Measurements from ENCODE around the gene DNAJB5.

DNA sequence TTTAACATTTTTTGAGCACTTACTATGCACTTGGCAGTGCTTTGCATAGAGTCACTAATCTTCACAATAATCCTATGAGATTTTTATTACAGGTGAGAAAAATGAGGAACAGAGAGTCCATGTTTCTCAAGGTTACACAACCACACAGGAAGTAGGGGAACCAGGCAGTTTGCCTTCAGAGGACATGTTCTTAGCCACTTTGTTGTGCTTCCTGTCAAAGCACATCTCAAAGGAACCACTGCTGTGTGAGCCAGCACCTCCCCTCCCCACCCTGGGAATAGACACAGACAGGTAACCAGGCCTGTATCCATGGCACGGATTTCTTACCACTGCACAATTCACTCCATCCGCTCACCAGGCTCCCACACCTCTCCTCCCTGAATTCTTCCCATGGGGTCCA, 6.3 kb upstream of the DNAJB5 start:
- TF ChIP-seq, protein P1, sequence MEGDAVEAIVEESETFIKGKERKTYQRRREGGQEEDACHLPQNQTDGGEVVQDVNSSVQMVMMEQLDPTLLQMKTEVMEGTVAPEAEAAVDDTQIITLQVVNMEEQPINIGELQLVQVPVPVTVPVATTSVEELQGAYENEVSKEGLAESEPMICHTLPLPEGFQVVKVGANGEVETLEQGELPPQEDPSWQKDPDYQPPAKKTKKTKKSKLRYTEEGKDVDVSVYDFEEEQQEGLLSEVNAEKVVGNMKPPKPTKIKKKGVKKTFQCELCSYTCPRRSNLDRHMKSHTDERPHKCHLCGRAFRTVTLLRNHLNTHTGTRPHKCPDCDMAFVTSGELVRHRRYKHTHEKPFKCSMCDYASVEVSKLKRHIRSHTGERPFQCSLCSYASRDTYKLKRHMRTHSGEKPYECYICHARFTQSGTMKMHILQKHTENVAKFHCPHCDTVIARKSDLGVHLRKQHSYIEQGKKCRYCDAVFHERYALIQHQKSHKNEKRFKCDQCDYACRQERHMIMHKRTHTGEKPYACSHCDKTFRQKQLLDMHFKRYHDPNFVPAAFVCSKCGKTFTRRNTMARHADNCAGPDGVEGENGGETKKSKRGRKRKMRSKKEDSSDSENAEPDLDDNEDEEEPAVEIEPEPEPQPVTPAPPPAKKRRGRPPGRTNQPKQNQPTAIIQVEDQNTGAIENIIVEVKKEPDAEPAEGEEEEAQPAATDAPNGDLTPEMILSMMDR (conservative IDR thresholded peaks at IDR 0.05; ENCODE audit: low read length), result no peak
- no peak for TF ChIP-seq EZH2phosphoT487 (IDR thresholded peaks at IDR 0.05; ENCODE audit: borderline replicate concordance)
